ENCODE results near the gene ZNF841. TPM values are rescaled to one million over a fixed set of nuclear protein-coding genes. Genes with fewer than 3 reads are reported as not detected.
A peak's percentile ranks its signal among the peaks of the same experiment; 100 is the strongest.

ZNF841 gene
- total RNA-seq, 1 donor from 2014 or later = 18.3 TPM

DNA sequence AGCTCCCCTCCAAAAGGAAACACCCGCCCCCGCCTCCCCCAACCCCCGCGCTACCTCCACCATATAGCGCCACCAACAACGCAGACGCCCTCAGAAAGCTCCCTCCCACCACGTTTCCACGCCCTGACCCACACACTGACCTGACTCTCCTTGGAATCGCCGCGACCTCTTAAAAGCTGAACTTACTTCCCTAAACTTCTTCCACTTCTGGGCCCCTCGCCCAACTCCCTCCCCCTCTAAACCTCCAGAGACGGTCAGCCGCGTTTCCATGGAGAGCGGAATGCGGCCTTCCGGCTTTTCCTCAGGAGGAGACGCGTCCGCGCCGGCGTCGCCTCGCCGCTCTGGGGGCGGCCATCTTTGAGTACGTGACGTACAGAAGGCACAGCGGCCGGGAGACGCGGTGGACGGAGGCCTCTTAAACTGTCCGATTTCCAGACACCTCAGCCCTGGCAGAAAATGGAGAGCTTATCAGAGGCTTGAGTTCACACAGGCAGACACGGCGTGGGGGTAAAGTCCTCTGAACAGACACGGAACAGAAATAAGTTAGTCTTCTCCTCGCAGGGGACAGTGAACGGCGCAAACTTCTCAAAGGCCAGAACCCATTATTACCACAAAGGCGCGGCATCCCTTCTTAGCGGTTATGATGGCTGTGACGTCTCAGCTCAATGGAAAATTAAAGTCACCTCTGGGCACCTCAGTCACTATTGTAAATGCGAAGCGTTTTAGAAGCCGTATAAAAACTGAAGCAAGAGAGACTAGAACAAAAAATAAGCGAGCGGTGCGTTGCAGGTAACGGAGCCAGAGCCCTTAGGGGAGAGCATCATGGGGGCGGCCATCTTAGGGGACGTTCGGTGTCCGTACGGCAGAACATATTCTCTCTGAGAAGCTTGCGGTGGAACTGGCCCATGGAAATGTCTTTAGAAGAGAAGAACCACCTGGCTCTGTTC is 46.7 kb downstream of the ZNF841 start, which contains the start of gene ZNF432:
Gene ZNF432 (minus strand): TSS at position 284 of the 947 bp plus-strand sequence. CDS start 1,970 bp downstream, outside the sequence.
- H3K27me3 ChIP-seq = no peaks in the 10 kb centered on the region
- peaks cover 19% of the 10 kb centered on the region for H3K36me3 ChIP-seq
- H3K9ac ChIP-seq = peak within 1 kb of the TSS; percentile 81
- H3K27ac Mint-ChIP-seq = peak within 1 kb of the TSS; percentile 100
- H3K9me3 ChIP-seq (ENCODE audit: low read depth) = peaks cover 4% of the 10 kb centered on the region
- TF ChIP-seq EZH2 (IDR thresholded peaks at IDR 0.05) = no peak
- TF ChIP-seq EZH2phosphoT487 (IDR thresholded peaks at IDR 0.05) = no peak
- TF ChIP-seq, protein P1, sequence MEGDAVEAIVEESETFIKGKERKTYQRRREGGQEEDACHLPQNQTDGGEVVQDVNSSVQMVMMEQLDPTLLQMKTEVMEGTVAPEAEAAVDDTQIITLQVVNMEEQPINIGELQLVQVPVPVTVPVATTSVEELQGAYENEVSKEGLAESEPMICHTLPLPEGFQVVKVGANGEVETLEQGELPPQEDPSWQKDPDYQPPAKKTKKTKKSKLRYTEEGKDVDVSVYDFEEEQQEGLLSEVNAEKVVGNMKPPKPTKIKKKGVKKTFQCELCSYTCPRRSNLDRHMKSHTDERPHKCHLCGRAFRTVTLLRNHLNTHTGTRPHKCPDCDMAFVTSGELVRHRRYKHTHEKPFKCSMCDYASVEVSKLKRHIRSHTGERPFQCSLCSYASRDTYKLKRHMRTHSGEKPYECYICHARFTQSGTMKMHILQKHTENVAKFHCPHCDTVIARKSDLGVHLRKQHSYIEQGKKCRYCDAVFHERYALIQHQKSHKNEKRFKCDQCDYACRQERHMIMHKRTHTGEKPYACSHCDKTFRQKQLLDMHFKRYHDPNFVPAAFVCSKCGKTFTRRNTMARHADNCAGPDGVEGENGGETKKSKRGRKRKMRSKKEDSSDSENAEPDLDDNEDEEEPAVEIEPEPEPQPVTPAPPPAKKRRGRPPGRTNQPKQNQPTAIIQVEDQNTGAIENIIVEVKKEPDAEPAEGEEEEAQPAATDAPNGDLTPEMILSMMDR (IDR thresholded peaks at IDR 0.05) = no peak
- peak within 1 kb of the TSS; percentile 85 for H3K4me2 ChIP-seq
- DNase-seq (ENCODE audit: low spot score) = peak; percentile 99
- no peaks in the 10 kb centered on the region for H4K20me1 ChIP-seq (ENCODE audit: low read depth)
- peak within 1 kb of the TSS; percentile 87 for H3K4me3 ChIP-seq
- peaks cover 7% of the 10 kb centered on the region for H3K27me3 Mint-ChIP-seq (ENCODE audit: insufficient read depth, low read depth)
- H3K9me3 Mint-ChIP-seq = peaks cover 69% of the 10 kb centered on the region
- peak within 1 kb of the TSS; percentile 93 for H3K4me3 Mint-ChIP-seq
- peak within 1 kb of the TSS; percentile 84 for H3K27ac ChIP-seq
- peaks cover 46% of the 10 kb centered on the region for H3K36me3 Mint-ChIP-seq
- H2AFZ ChIP-seq (replicated peaks) = peak within 1 kb of the TSS; percentile 100
- peaks cover 12% of the 10 kb centered on the region for H3F3A ChIP-seq (ENCODE audit: low read depth)
- H3K79me2 ChIP-seq (ENCODE audit: low read depth) = peaks cover 12% of the 10 kb centered on the region
- H3K4me1 ChIP-seq = peaks cover 5% of the 10 kb centered on the region
- H3K4me1 Mint-ChIP-seq = peaks cover 10% of the 10 kb centered on the region

- Histone ChIP-seq H3K79me2 (ENCODE audit: low read depth) (no peaks in the 10 kb centered on the region), H3K36me3 (peaks cover 62% of the 10 kb centered on the region), H3F3A (ENCODE audit: low read depth) (peaks cover 11% of the 10 kb centered on the region), H3K9ac (no peak overlapping the region), H2AFZ (replicated peaks) (no peak overlapping the region), H3K4me3 (no peak overlapping the region), H3K27ac (no peak overlapping the region), H3K4me2 (no peak overlapping the region), H4K20me1 (ENCODE audit: low read depth) (no peaks in the 10 kb centered on the region), H3K27me3 (no peaks in the 10 kb centered on the region), H3K4me1 (no peaks in the 10 kb centered on the region), H3K9me3 (ENCODE audit: low read depth) (peaks cover 16% of the 10 kb centered on the region)
- H3K9me3 Mint-ChIP-seq = peaks cover 79% of the 10 kb centered on the region
- H3K27ac Mint-ChIP-seq = no peak overlapping the region
- no peak for DNase-seq (ENCODE audit: low spot score)
- peaks cover 6% of the 10 kb centered on the region for H3K27me3 Mint-ChIP-seq (ENCODE audit: insufficient read depth, low read depth)
- H3K36me3 Mint-ChIP-seq = peaks cover 87% of the 10 kb centered on the region
- no peak overlapping the region for H3K4me3 Mint-ChIP-seq
- TF ChIP-seq EZH2 (IDR thresholded peaks at IDR 0.05) = no peak
- TF ChIP-seq, protein P1 (IDR thresholded peaks at IDR 0.05) = no peak
- TF ChIP-seq EZH2phosphoT487 (IDR thresholded peaks at IDR 0.05) = no peak
- H3K4me1 Mint-ChIP-seq = no peaks in the 10 kb centered on the region
Observed at GRCh38 chr19:52039169-52039568, 56.4 kb downstream of the ZNF841 start.

GRCh38 chr19:52034051-52034728 is 61.4 kb downstream of the ZNF841 start:
- Histone ChIP-seq H3K9me3 (ENCODE audit: low read depth) (peaks cover 38% of the 10 kb centered on the region), H3K9ac (no peak overlapping the region), H3K27me3 (no peaks in the 10 kb centered on the region), H3K4me1 (no peaks in the 10 kb centered on the region), H3F3A (ENCODE audit: low read depth) (peaks cover 15% of the 10 kb centered on the region), H3K4me3 (no peak overlapping the region), H3K27ac (no peak overlapping the region), H3K4me2 (no peak overlapping the region), H3K79me2 (ENCODE audit: low read depth) (peaks cover 1% of the 10 kb centered on the region), H2AFZ (replicated peaks) (no peak overlapping the region), H3K36me3 (peaks cover 70% of the 10 kb centered on the region), H4K20me1 (ENCODE audit: low read depth) (no peaks in the 10 kb centered on the region)
- TF ChIP-seq EZH2phosphoT487 (IDR thresholded peaks at IDR 0.05) = no peak
- TF ChIP-seq, protein P1 (IDR thresholded peaks at IDR 0.05) = no peak
- no peak for TF ChIP-seq EZH2 (IDR thresholded peaks at IDR 0.05)
- H3K4me1 Mint-ChIP-seq = no peaks in the 10 kb centered on the region
- peaks cover 89% of the 10 kb centered on the region for H3K9me3 Mint-ChIP-seq
- no peak overlapping the region for H3K4me3 Mint-ChIP-seq
- peaks cover 86% of the 10 kb centered on the region for H3K36me3 Mint-ChIP-seq
- peaks cover 4% of the 10 kb centered on the region for H3K27me3 Mint-ChIP-seq (ENCODE audit: insufficient read depth, low read depth)
- DNase-seq (ENCODE audit: low spot score) = no peak
- no peak overlapping the region for H3K27ac Mint-ChIP-seq
